ENCODE data around the gene EEFSEC. TPM values are rescaled to one million over a fixed set of nuclear protein-coding genes. Genes with fewer than 3 reads are reported as not detected.

EEFSEC gene
- total and polyA plus RNA-seq, 11 donors = 17.5 to 48.0 (median 22.5) TPM

GRCh38 chr3:128277378-128278069, 124.2 kb downstream of the EEFSEC start:
- intact Hi-C loops (cut with DNase I) = no loop called here
- Histone ChIP-seq H3K27ac (no peak overlapping the region), H3K4me1 (peaks cover 0 to 73% (median 37%) of the 10 kb centered on the region in 12 donors), H3K9me3 (no peaks in the 10 kb centered on the region), H3K36me3 (peaks cover 0 to 5% (median 0%) of the 10 kb centered on the region in 9 donors), H3K27me3 (no peaks in the 10 kb centered on the region), H3K4me3 (no peak overlapping the region)
- WGBS, 4 donors = 84 to 94% (median 94%) methylated on average over 5 of the region's 5 CpGs
- DNase-seq (no peak), ATAC-seq (no peak)
- TF ChIP-seq POLR2A (IDR thresholded peaks at IDR 0.05) (no peak), CTCF (IDR thresholded peaks at IDR 0.05) (no peak)

- WGBS, 4 donors = 70 to 77% (median 73%) methylated on average over 3 of the region's 3 CpGs
- no peaks in the 10 kb centered on the region for H3K27me3 ChIP-seq
- H3K36me3 ChIP-seq = no peaks in the 10 kb centered on the region
- no peaks in the 10 kb centered on the region for H3K9me3 ChIP-seq
- no peak for TF ChIP-seq POLR2A (IDR thresholded peaks at IDR 0.05)
- TF ChIP-seq CTCF (IDR thresholded peaks at IDR 0.05) = no peak
- H3K4me3 ChIP-seq = no peak overlapping the region
- H3K4me1 ChIP-seq = peaks cover 0 to 74% (median 41%) of the 10 kb centered on the region in 12 donors
- intact Hi-C loops (cut with DNase I) = no loop called here
- DNase-seq (no peak), ATAC-seq (no peak)
- H3K27ac ChIP-seq = peak overlapping the region in 1 of 12 donors; percentile 20
These were observed 124.8 kb downstream of the EEFSEC start for GRCh38 chr3:128278130-128278529.

GRCh38 chr3:128278761-128279600, 125.7 kb downstream of the EEFSEC start:
- H3K9me3 ChIP-seq = no peaks in the 10 kb centered on the region
- H3K4me3 ChIP-seq = peak overlapping the region in 1 of 12 donors; percentile 14
- peaks cover 0 to 72% (median 38%) of the 10 kb centered on the region in 12 donors for H3K4me1 ChIP-seq
- no peaks in the 10 kb centered on the region for H3K27me3 ChIP-seq
- WGBS, 4 donors = 20 to 29% (median 22%) methylated on average over 15 to 17 of the region's 17 CpGs
- TF ChIP-seq POLR2A (IDR thresholded peaks at IDR 0.05) (no peak), CTCF (IDR thresholded peaks at IDR 0.05) (peak in 4 of 12 donors; percentile 9 to 29 (median 16))
- H3K27ac ChIP-seq = peak overlapping the region in 5 of 12 donors; percentile 6 to 49 (median 20)
- intact Hi-C loops (cut with DNase I) = no loop called here
- ATAC-seq = peak; percentile 60 to 80 (median 72)
- peak; percentile 72 to 86 (median 75) for DNase-seq
- peaks cover 0 to 6% (median 0%) of the 10 kb centered on the region in 9 donors for H3K36me3 ChIP-seq

GRCh38 chr3:128279601-128279880, 126.3 kb downstream of the EEFSEC start:
- ATAC-seq (no peak), DNase-seq (no peak)
- Histone ChIP-seq H3K4me1 (peaks cover 0 to 67% (median 38%) of the 10 kb centered on the region in 12 donors), H3K4me3 (no peak overlapping the region), H3K27ac (peak overlapping the region in 2 of 12 donors; percentile 6 to 49), H3K27me3 (no peaks in the 10 kb centered on the region), H3K9me3 (no peaks in the 10 kb centered on the region), H3K36me3 (peaks cover 0 to 6% (median 0%) of the 10 kb centered on the region in 9 donors)
- TF ChIP-seq CTCF (IDR thresholded peaks at IDR 0.05) (no peak), POLR2A (IDR thresholded peaks at IDR 0.05) (no peak)
- WGBS, 4 donors = 64 to 70% (median 67%) methylated on average over 3 of the region's 3 CpGs
- intact Hi-C loops (cut with DNase I) = no loop called here
